Hypothalamus (tissue), 51 donors: ENCODE measurements around the gene SLC28A2.
A peak's percentile ranks its signal among the peaks of the same experiment; 100 is the strongest.

Source experiments
- DNase-seq, 51 donors: peaks; one replicate each; lab custom pipeline; 2025; lab: John Stamatoyannopoulos, UW

The SLC28A2 gene

DNA sequence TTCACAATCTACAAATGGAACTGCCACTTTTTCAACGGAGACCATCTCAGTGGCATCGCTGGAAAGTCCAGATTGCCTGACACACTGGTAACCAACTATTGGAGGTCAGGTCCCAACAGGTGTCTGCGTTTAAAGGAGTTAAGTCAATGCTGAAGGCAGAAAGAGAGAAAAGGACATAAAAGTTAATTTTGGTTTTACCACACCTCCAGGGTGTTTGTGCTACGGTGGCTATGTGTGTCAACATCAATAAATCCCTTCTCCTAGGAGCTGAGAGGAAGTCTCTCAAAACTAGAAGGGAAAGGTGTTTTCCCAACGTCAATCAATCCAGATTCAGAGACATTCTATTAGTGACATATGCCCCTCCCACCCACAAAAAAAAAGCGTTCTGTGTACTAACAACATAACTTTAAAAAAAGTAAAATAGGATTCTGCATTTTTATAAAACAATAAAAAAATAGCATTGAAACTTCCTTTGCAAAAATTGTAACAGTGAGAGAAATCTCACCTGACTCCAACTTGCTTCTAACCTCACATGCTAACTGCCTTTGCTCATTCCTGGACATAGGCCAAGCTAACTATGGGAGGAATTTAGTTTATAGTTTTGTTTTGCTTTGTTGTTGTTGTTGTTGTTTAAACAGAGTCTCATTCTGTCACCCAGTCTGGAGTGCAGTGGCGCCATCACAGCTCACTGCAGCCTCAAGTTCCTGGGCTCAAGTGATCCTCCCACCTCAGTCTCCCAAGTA is 67.6 kb downstream of the SLC28A2 start:
- no peak for DNase-seq

DNA sequence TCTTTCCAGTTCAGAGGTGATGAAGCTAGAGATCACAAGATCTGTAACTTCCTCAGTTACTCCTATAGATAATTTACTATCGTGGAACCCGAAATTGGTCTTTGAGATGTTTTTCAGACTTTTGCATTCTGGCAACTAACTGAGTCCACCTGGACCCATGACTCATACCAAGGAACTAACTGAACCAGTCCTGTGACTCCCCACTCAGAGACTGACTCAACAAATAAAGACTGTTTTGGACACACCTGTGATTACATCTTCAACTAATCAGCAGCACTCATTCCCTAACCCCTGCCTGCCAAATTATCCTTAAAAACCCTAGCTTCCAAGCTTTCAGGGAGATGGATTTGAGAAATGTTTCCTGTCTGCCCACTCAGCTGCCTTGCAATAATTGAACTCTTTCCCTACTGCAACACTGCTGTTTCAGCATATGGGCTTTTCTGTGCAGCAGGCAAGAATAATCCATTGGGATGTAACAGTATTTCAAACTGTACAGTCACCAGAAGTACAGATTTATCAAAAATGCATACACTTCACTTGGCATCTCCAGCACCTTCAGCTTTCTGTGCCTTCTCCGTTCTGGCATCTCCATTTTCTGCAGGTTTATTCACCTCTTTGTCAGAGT is 68.7 kb downstream of the SLC28A2 start:
- DNase-seq: no peak

DNA sequence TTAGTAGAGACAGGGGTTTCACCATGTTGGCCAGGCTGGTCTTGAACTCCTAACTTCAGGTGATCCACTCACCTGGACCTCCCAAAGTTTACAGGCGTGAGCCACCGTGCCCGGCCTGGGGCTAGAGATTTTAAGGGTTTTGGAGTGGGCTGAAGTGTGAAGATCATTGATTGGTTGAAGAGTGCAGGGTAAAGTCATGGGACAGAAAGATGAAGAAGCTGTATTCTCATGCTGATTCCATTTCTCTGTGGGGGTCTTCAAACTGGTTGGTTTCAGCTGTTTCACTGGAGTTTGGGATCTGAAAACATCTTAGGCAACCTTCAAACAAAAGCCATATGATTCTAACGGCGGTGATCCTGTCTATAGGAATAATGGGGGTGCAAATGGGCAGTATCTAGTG is 74.2 kb downstream of the SLC28A2 start:
- no peak for DNase-seq

DNA sequence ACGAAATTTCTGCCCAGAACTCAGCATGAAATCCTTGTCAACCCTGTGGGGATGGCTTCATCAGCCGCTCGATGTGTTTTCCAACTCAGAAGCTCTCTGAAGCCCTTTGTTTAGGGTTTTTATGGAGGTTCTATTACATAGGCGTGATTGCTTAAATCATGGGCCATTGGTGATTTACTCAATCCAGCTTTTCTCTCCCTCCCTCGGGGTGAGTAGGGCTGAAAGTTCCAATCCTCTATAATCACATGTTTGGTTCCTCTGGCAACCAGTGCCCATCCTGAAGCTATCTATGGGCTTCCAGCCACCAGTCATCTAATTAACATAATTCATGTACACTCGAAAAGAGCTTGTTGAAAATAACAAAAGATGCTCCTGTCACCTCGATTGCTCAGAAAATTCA is 74.7 kb downstream of the SLC28A2 start:
- DNase-seq: peak in 19 of 51 donors; percentile 4 to 65 (median 15)
